ENCODE measurements around the gene GMPS.

DNA sequence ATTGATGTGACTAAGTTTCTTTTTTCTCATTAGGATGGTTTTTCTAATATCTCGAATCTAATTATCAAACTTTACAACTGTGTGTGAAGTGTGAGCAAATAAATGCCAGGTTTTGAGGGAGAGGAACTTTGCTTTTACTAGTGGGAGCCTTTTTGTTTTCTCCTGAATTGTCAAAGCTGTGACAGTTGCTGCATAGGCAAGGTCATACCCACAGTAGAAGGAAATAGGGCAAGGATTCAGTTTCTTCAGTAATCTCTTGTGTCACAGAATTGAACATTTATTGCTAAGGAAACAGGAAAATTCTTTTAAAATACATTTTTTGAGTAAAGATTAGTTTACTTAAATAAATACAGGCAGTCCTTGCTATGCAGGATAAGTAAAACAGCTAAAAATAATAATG, 19.5 kb downstream of the GMPS start:
- no peak for TF ChIP-seq CTCF (IDR thresholded peaks at IDR 0.05)
- no peak for TF ChIP-seq POLR2A (IDR thresholded peaks at IDR 0.05)
